Skeletal muscle tissue (tissue), 1 donor: ENCODE measurements around the gene CELF6. TPM values are rescaled to one million over a fixed set of nuclear protein-coding genes. Genes with fewer than 3 reads are reported as not detected.

Experiments
- total RNA-seq: library from RNA; depleted of rRNA; stranded (reverse); fragments of >200 nt; gene quantifications from one replicate; pipeline ENCODE4 v1.2.3, GENCODE V29; 2014

The CELF6 gene
- total RNA-seq, 1 donor from 2014 or later: 1.0 TPM

Other genes with a start within 250 kb of the CELF6 start
- gene MYO9A, start 202.0 kb downstream of the CELF6 start, total RNA-seq: 88.2 TPM
- gene SENP8, start 201.8 kb downstream of the CELF6 start, total RNA-seq: 2.1 TPM
- gene GRAMD2A, start 122.4 kb downstream of the CELF6 start, total RNA-seq: 2.1 TPM
- gene PKM, start 89.0 kb downstream of the CELF6 start, total RNA-seq: 769 TPM
- 13.0 TPM for gene PARP6, start 47.6 kb downstream of the CELF6 start, total RNA-seq
- 49.1 TPM for gene HEXA, start 55.9 kb upstream of the CELF6 start, total RNA-seq
- gene TMEM202, start 78.1 kb upstream of the CELF6 start, total RNA-seq: not detected
- gene ARIH1, start 154.2 kb upstream of the CELF6 start, total RNA-seq: 27.1 TPM